NT2/D1 (cell line): ENCODE data around the gene SLC2A10.
A peak's percentile ranks its signal among the peaks of the same experiment; 100 is the strongest.

Experiments
- DNase-seq: peaks from one replicate; pipeline ENCODE4 v3.0.0-alpha.2; 2011; ENCODE audit warnings: low read depth, low spot score
- H3K27me3 ChIP-seq: 2 replicates; pipeline ENCODE4 v1.6.0; 2011; ENCODE audit warnings: mild to moderate bottlenecking; ENCODE audit not compliant: insufficient read length, insufficient read depth
- H3K36me3 ChIP-seq: 2 replicates; pipeline ENCODE4 v1.6.1; 2011; ENCODE audit warnings: mild to moderate bottlenecking, low read length, mixed read lengths; ENCODE audit not compliant: insufficient read depth, insufficient read length
- H3K4me1 ChIP-seq: 2 replicates; pipeline ENCODE4 v1.5.1; 2011; ENCODE audit not compliant: insufficient read depth, insufficient read length
- H3K4me3 ChIP-seq: 2 replicates; pipeline ENCODE4 v1.5.1; 2011; ENCODE audit warnings: low read depth; ENCODE audit not compliant: insufficient read length
- H3K9ac ChIP-seq: 2 replicates; pipeline ENCODE4 v1.6.0; 2011; ENCODE audit warnings: low read depth; ENCODE audit not compliant: insufficient read length
- H3K9me3 ChIP-seq: 2 replicates; pipeline ENCODE4 v1.5.1; 2011; ENCODE audit warnings: mild to moderate bottlenecking, low read length; ENCODE audit not compliant: insufficient read depth
- SUZ12 ChIP-seq: IDR thresholded peaks from 2 replicates; pipeline ENCODE4 v1.6.1; 2011; ENCODE audit not compliant: insufficient read length, insufficient read depth; ENCODE audit errors: extremely low read depth
- YY1 ChIP-seq: IDR thresholded peaks from 2 replicates; pipeline ENCODE4 v1.6.1; 2011; ENCODE audit not compliant: insufficient read length, insufficient read depth
- ZNF274 ChIP-seq: IDR thresholded peaks from 2 replicates; pipeline ENCODE4 v1.6.1; 2011; ENCODE audit warnings: mild to moderate bottlenecking, low read depth, low read length

Gene SLC2A10

GRCh38 chr20:46708172-46708860 lies 1.1 kb upstream of the SLC2A10 start:
- no peak overlapping the region for H3K4me3 ChIP-seq
- H3K9ac ChIP-seq: peak overlapping the region; percentile 85
- peaks cover 8% of the 10 kb centered on the region for H3K36me3 ChIP-seq
- H3K27me3 ChIP-seq: no peaks in the 10 kb centered on the region
- H3K4me1 ChIP-seq: peaks cover 23% of the 10 kb centered on the region
- peaks cover 27% of the 10 kb centered on the region for H3K9me3 ChIP-seq
- no peak for DNase-seq
- no peak for TF ChIP-seq SUZ12
- no peak for TF ChIP-seq ZNF274
- no peak for TF ChIP-seq YY1

- Histone ChIP-seq H3K36me3 (peaks cover 8% of the 10 kb centered on the region), H3K27me3 (no peaks in the 10 kb centered on the region), H3K4me1 (peaks cover 24% of the 10 kb centered on the region), H3K9ac (peak overlapping the region; percentile 85), H3K4me3 (peak overlapping the region; percentile 65), H3K9me3 (peaks cover 27% of the 10 kb centered on the region)
- no peak for DNase-seq
- TF ChIP-seq ZNF274 (no peak), SUZ12 (no peak), YY1 (no peak)
Measured at GRCh38 chr20:46709055-46709458, 392 bp upstream of the SLC2A10 start.

GRCh38 chr20:46710153-46710913 lies 884 bp downstream of the SLC2A10 start:
- no peak for DNase-seq
- TF ChIP-seq SUZ12: no peak
- TF ChIP-seq ZNF274: no peak
- TF ChIP-seq YY1: no peak
- Histone ChIP-seq H3K4me3 (peak overlapping the region; percentile 65), H3K9me3 (peaks cover 22% of the 10 kb centered on the region), H3K27me3 (no peaks in the 10 kb centered on the region), H3K36me3 (peaks cover 8% of the 10 kb centered on the region), H3K9ac (peak overlapping the region; percentile 85), H3K4me1 (peaks cover 24% of the 10 kb centered on the region)

GRCh38 chr20:46712056-46712636 lies 2.7 kb downstream of the SLC2A10 start:
- peaks cover 8% of the 10 kb centered on the region for H3K36me3 ChIP-seq
- no peak overlapping the region for H3K9ac ChIP-seq
- TF ChIP-seq SUZ12 (no peak), ZNF274 (no peak), YY1 (no peak)
- H3K4me1 ChIP-seq: peaks cover 24% of the 10 kb centered on the region
- no peak overlapping the region for H3K4me3 ChIP-seq
- H3K9me3 ChIP-seq: peaks cover 4% of the 10 kb centered on the region
- H3K27me3 ChIP-seq: no peaks in the 10 kb centered on the region
- DNase-seq: no peak

- Histone ChIP-seq H3K36me3 (peaks cover 8% of the 10 kb centered on the region), H3K4me1 (peaks cover 13% of the 10 kb centered on the region), H3K27me3 (no peaks in the 10 kb centered on the region), H3K4me3 (no peak overlapping the region), H3K9ac (no peak overlapping the region), H3K9me3 (0 out of 2 replicates have a peak, but pooled peaks cover 3% of the 10 kb centered on the region)
- DNase-seq: no peak
- no peak for TF ChIP-seq SUZ12
- TF ChIP-seq YY1: no peak
- no peak for TF ChIP-seq ZNF274
Measured at GRCh38 chr20:46713957-46714834, 4.7 kb downstream of the SLC2A10 start.

GRCh38 chr20:46715292-46715756 lies 5.9 kb downstream of the SLC2A10 start:
- peak; percentile 66 for DNase-seq

More at GRCh38 chr20:46715292-46715756, 5.9 kb downstream of the SLC2A10 start:
- Histone ChIP-seq H3K36me3 (peaks cover 12% of the 10 kb centered on the region), H3K27me3 (no peaks in the 10 kb centered on the region), H3K9ac (no peak overlapping the region), H3K4me3 (no peak overlapping the region), H3K4me1 (peaks cover 9% of the 10 kb centered on the region), H3K9me3 (peaks cover 15% of the 10 kb centered on the region)
- TF ChIP-seq YY1 (no peak), ZNF274 (no peak), SUZ12 (no peak)
